WTC11 (cell line): Measurements from ENCODE around the gene MAP1LC3B. TPM values are rescaled to one million over a fixed set of nuclear protein-coding genes. Genes with fewer than 3 reads are reported as not detected.

Source experiments
- ATAC-seq: fragments of 200-7000 bp; cut with Tn5 transposase; 2 replicates; pipeline ENCODE4 v1.10.0; 2021; ENCODE audit warnings: mild to moderate bottlenecking, moderate library complexity
- CTCF ChIA-PET: fragments of 300-600 bp; sonication (Branson Sonifier 250); formaldehyde crosslinking; loops from one replicate; lab custom pipeline; 2021; ENCODE audit warnings: antibody characterized with exemption; lab: Charles Lee
- POLR2A ChIA-PET: fragments of 350-600 bp; sonication (Branson Sonifier 250); formaldehyde crosslinking; loops from one replicate; lab custom pipeline; 2021; ENCODE audit warnings: antibody characterized with exemption; lab: Charles Lee
- DNase-seq: peaks from one replicate; pipeline ENCODE4 v3.0.0; 2021; ENCODE audit warnings: low spot score
- H3K27ac Mint-ChIP-seq: 2 replicates; pipeline ENCODE4 v1.8.0; 2021; ENCODE audit warnings: mixed read lengths
- H3K27me3 Mint-ChIP-seq: 2 replicates; pipeline ENCODE4 v1.8.0; 2021; ENCODE audit warnings: low read depth, mild to moderate bottlenecking, moderate library complexity, mixed read lengths
- H3K36me3 Mint-ChIP-seq: 2 replicates; pipeline ENCODE4 v1.8.0; 2021; ENCODE audit warnings: mixed read lengths
- H3K4me1 Mint-ChIP-seq: 2 replicates; pipeline ENCODE4 v1.8.0; 2022; ENCODE audit warnings: mixed read lengths
- H3K4me3 Mint-ChIP-seq: 2 replicates; pipeline ENCODE4 v1.8.0; 2021; ENCODE audit warnings: mild to moderate bottlenecking, moderate library complexity, mixed read lengths
- H3K9me3 Mint-ChIP-seq: 2 replicates; pipeline ENCODE4 v1.8.0; 2021; ENCODE audit warnings: mixed read lengths
- AFF4 ChIP-seq: sonication (generic); formaldehyde crosslinking; IDR thresholded peaks from 2 replicates; pipeline ENCODE4 v1.8.1; 2023; ENCODE audit warnings: mild to moderate bottlenecking, missing genetic modification reagents, borderline replicate concordance
- ELF4 ChIP-seq: sonication (generic); formaldehyde crosslinking; IDR thresholded peaks from 2 replicates; pipeline ENCODE4 v1.8.1; 2022; ENCODE audit warnings: low read depth, mild to moderate bottlenecking, moderate library complexity, missing genetic modification reagents
- ERG ChIP-seq: fragments of 250-450 bp; sonication (Bioruptor Pico); IDR thresholded peaks from 2 replicates; pipeline ENCODE4 v1.8.0; 2021; ENCODE audit warnings: mild to moderate bottlenecking
- ETV6 ChIP-seq: sonication (generic); formaldehyde crosslinking; IDR thresholded peaks from 2 replicates; pipeline ENCODE4 v1.8.1; 2022; ENCODE audit warnings: mild to moderate bottlenecking, missing genetic modification reagents
- FOXP4 ChIP-seq: sonication (generic); formaldehyde crosslinking; IDR thresholded peaks from 2 replicates; pipeline ENCODE4 v1.8.0; 2022; ENCODE audit warnings: mild to moderate bottlenecking, missing genetic modification reagents
- GRHL2 ChIP-seq: fragments of 250-450 bp; sonication (Bioruptor Pico); IDR thresholded peaks from 2 replicates; pipeline ENCODE4 v1.8.0; 2022; ENCODE audit warnings: mild to moderate bottlenecking, moderate library complexity; ENCODE audit not compliant: insufficient replicate concordance, severe bottlenecking
- MAX ChIP-seq: sonication (generic); formaldehyde crosslinking; IDR thresholded peaks from 2 replicates; pipeline ENCODE4 v1.8.0; 2022; ENCODE audit warnings: mild to moderate bottlenecking, missing genetic modification reagents
- NFATC4 ChIP-seq: fragments of 250-450 bp; sonication (Bioruptor Pico); IDR thresholded peaks from 2 replicates; pipeline ENCODE4 v1.9.0; 2021; ENCODE audit warnings: mild to moderate bottlenecking
- NR1H2 ChIP-seq: sonication (generic); formaldehyde crosslinking; IDR thresholded peaks from 2 replicates; pipeline ENCODE4 v1.9.0; 2021; ENCODE audit warnings: mild to moderate bottlenecking, moderate library complexity, missing genetic modification reagents
- RORB ChIP-seq: fragments of 250-450 bp; sonication (Bioruptor Pico); IDR thresholded peaks from 2 replicates; pipeline ENCODE4 v1.9.0; 2021; ENCODE audit warnings: mild to moderate bottlenecking
- SMAD3 ChIP-seq: sonication (generic); formaldehyde crosslinking; IDR thresholded peaks from 2 replicates; pipeline ENCODE4 v1.8.0; 2022; ENCODE audit warnings: missing genetic modification reagents, mild to moderate bottlenecking, borderline replicate concordance
- STAT6 ChIP-seq: sonication (generic); formaldehyde crosslinking; conservative IDR thresholded peaks from 2 replicates; pipeline ENCODE4 v1.8.1; 2023; ENCODE audit warnings: mild to moderate bottlenecking, low read depth, missing genetic modification reagents, moderate library complexity
- TEAD1 ChIP-seq: sonication (generic); formaldehyde crosslinking; IDR thresholded peaks from 2 replicates; pipeline ENCODE4 v1.8.0; 2022; ENCODE audit warnings: mild to moderate bottlenecking, missing genetic modification reagents
- USF1 ChIP-seq: sonication (generic); formaldehyde crosslinking; IDR thresholded peaks from 2 replicates; pipeline ENCODE4 v1.8.0; 2022; ENCODE audit warnings: mild to moderate bottlenecking, missing genetic modification reagents
- USF2 ChIP-seq: sonication (generic); formaldehyde crosslinking; IDR thresholded peaks from 2 replicates; pipeline ENCODE4 v1.8.1; 2023; ENCODE audit warnings: mild to moderate bottlenecking, missing genetic modification reagents, moderate library complexity
- ZBTB43 ChIP-seq: sonication (generic); formaldehyde crosslinking; IDR thresholded peaks from 2 replicates; pipeline ENCODE4 v1.8.1; 2023; ENCODE audit warnings: mild to moderate bottlenecking, missing genetic modification reagents
- ZNF232 ChIP-seq: sonication (generic); formaldehyde crosslinking; IDR thresholded peaks from 2 replicates; pipeline ENCODE4 v1.8.0; 2022; ENCODE audit warnings: mild to moderate bottlenecking, missing genetic modification reagents
- ZNF263 ChIP-seq: sonication (generic); formaldehyde crosslinking; IDR thresholded peaks from 2 replicates; pipeline ENCODE4 v1.8.1; 2022; ENCODE audit warnings: low read depth, mild to moderate bottlenecking, moderate library complexity, missing genetic modification reagents
- ZSCAN18 ChIP-seq: fragments of 250-450 bp; sonication (Bioruptor Pico); IDR thresholded peaks from 2 replicates; pipeline ENCODE4 v2.1.2; 2022; ENCODE audit warnings: mild to moderate bottlenecking, moderate library complexity
- total RNA-seq: library from RNA; stranded (reverse); gene quantifications from 3 replicates; pipeline ENCODE4 v1.2.3, GENCODE V29; 2021

The MAP1LC3B gene
- total RNA-seq, 1 experiment from 2014 or later, result 46.9 TPM

- H3K36me3 Mint-ChIP-seq, result peaks cover 57% of the 10 kb centered on the region
- CTCF ChIA-PET, result interaction anchor here (2.8 kb wide), 1 partner anchor 19 kb away, joined by 6 read pairs; no protein-coding TSS in a partner anchor
Observed at GRCh38 chr16:87442581-87442966, 50.4 kb downstream of the MAP1LC3B start.

More at GRCh38 chr16:87442581-87442966, 50.4 kb downstream of the MAP1LC3B start:
- Mint-ChIP-seq H3K27ac (no peak overlapping the region), H3K4me3 (no peak overlapping the region), H3K4me1 (peaks cover 6% of the 10 kb centered on the region), H3K9me3 (peaks cover 24% of the 10 kb centered on the region), H3K27me3 (no peaks in the 10 kb centered on the region)
- POLR2A ChIA-PET, result no interaction called here
- TF ChIP-seq ETV6 (CRISPR knock-in tag) (no peak), ZSCAN18 (no peak), USF1 (no peak), FOXP4 (CRISPR knock-in tag) (no peak), ERG (CRISPR knock-in tag) (no peak), ZNF263 (no peak), ZBTB43 (CRISPR knock-in tag) (no peak), NFATC4 (CRISPR knock-in tag) (no peak), NR1H2 (no peak), TEAD1 (CRISPR knock-in tag) (no peak), ELF4 (CRISPR knock-in tag) (no peak), MAX (CRISPR knock-in tag) (no peak), ZNF232 (CRISPR knock-in tag) (no peak), STAT6 (CRISPR knock-in tag) (no peak), AFF4 (no peak), RORB (CRISPR knock-in tag) (no peak), GRHL2 (no peak), SMAD3 (CRISPR knock-in tag) (no peak), USF2 (CRISPR knock-in tag) (no peak)
- DNase-seq, result no peak
- no peak for ATAC-seq
